Measurements from ENCODE around the gene SERPINA5.
"Not testable (repeated sequence)": the region's sequence is repeated elsewhere in the genome, so short reads cannot be mapped to it uniquely, and the experiment has no call there.

The SERPINA5 gene

GRCh38 chr14:94635154-94635553 is 53.9 kb downstream of the SERPINA5 start:
- FAIRE-seq (no peak), DNase-seq (ENCODE audit: insufficient read length, low spot score) (no peak)
- TF ChIP-seq TAF1 (IDR thresholded peaks at IDR 0.05; ENCODE audit: low read depth, low read length), result no peak
- TF ChIP-seq POLR2AphosphoS5 (IDR thresholded peaks at IDR 0.05; ENCODE audit: low read depth, low read length), result no peak
- TF ChIP-seq POU2F2 (IDR thresholded peaks at IDR 0.05; ENCODE audit: low read depth, low read length), result no peak
- TF ChIP-seq PAX5 (IDR thresholded peaks at IDR 0.05; ENCODE audit: insufficient read depth, low read length, severe bottlenecking), result no peak
- no peak for TF ChIP-seq POLR2A (IDR thresholded peaks at IDR 0.05; ENCODE audit: low read depth, low read length)
- no peak for TF ChIP-seq SPI1 (IDR thresholded peaks at IDR 0.05; ENCODE audit: low read depth, low read length)

- no peak for FAIRE-seq
- DNase-seq (ENCODE audit: insufficient read length, low spot score), result no peak
- TF ChIP-seq SPI1 (IDR thresholded peaks at IDR 0.05; ENCODE audit: low read depth, low read length) (no peak), POLR2A (IDR thresholded peaks at IDR 0.05; ENCODE audit: low read depth, low read length) (no peak), PAX5 (IDR thresholded peaks at IDR 0.05; ENCODE audit: insufficient read depth, low read length, severe bottlenecking) (no peak), POU2F2 (IDR thresholded peaks at IDR 0.05; ENCODE audit: low read depth, low read length) (no peak), TAF1 (IDR thresholded peaks at IDR 0.05; ENCODE audit: low read depth, low read length) (no peak), POLR2AphosphoS5 (IDR thresholded peaks at IDR 0.05; ENCODE audit: low read depth, low read length) (no peak)
Observed at GRCh38 chr14:94636744-94637412, 55.7 kb downstream of the SERPINA5 start.

GRCh38 chr14:94637814-94638213 is 56.6 kb downstream of the SERPINA5 start:
- FAIRE-seq; DNase-seq (ENCODE audit: insufficient read length, low spot score): not testable (repeated sequence)

GRCh38 chr14:94638339-94638738 is 57.1 kb downstream of the SERPINA5 start:
- FAIRE-seq (no peak), DNase-seq (ENCODE audit: insufficient read length, low spot score) (no peak)
- TF ChIP-seq POLR2AphosphoS5 (IDR thresholded peaks at IDR 0.05; ENCODE audit: low read depth, low read length) (no peak), POU2F2 (IDR thresholded peaks at IDR 0.05; ENCODE audit: low read depth, low read length) (no peak), SPI1 (IDR thresholded peaks at IDR 0.05; ENCODE audit: low read depth, low read length) (no peak), POLR2A (IDR thresholded peaks at IDR 0.05; ENCODE audit: low read depth, low read length) (no peak), PAX5 (IDR thresholded peaks at IDR 0.05; ENCODE audit: insufficient read depth, low read length, severe bottlenecking) (no peak), TAF1 (IDR thresholded peaks at IDR 0.05; ENCODE audit: low read depth, low read length) (no peak)

GRCh38 chr14:94638961-94639817 is 58.0 kb downstream of the SERPINA5 start:
- no peak for FAIRE-seq
- TF ChIP-seq POU2F2 (IDR thresholded peaks at IDR 0.05; ENCODE audit: low read depth, low read length) (no peak), SPI1 (IDR thresholded peaks at IDR 0.05; ENCODE audit: low read depth, low read length) (no peak)
- no peak for DNase-seq (ENCODE audit: insufficient read length, low spot score)

GRCh38 chr14:94640721-94641631 is 59.8 kb downstream of the SERPINA5 start:
- TF ChIP-seq PAX5 (IDR thresholded peaks at IDR 0.05; ENCODE audit: insufficient read depth, low read length, severe bottlenecking) (no peak), SPI1 (IDR thresholded peaks at IDR 0.05; ENCODE audit: low read depth, low read length) (no peak), POLR2A (IDR thresholded peaks at IDR 0.05; ENCODE audit: low read depth, low read length) (no peak), TAF1 (IDR thresholded peaks at IDR 0.05; ENCODE audit: low read depth, low read length) (no peak), POLR2AphosphoS5 (IDR thresholded peaks at IDR 0.05; ENCODE audit: low read depth, low read length) (no peak), POU2F2 (IDR thresholded peaks at IDR 0.05; ENCODE audit: low read depth, low read length) (no peak)
- no peak for DNase-seq (ENCODE audit: insufficient read length, low spot score)
- no peak for FAIRE-seq

- TF ChIP-seq POLR2AphosphoS5 (IDR thresholded peaks at IDR 0.05; ENCODE audit: low read depth, low read length) (no peak), SPI1 (IDR thresholded peaks at IDR 0.05; ENCODE audit: low read depth, low read length) (no peak), PAX5 (IDR thresholded peaks at IDR 0.05; ENCODE audit: insufficient read depth, low read length, severe bottlenecking) (no peak), POU2F2 (IDR thresholded peaks at IDR 0.05; ENCODE audit: low read depth, low read length) (no peak), TAF1 (IDR thresholded peaks at IDR 0.05; ENCODE audit: low read depth, low read length) (no peak), POLR2A (IDR thresholded peaks at IDR 0.05; ENCODE audit: low read depth, low read length) (no peak)
- DNase-seq (ENCODE audit: insufficient read length, low spot score) (no peak), FAIRE-seq (no peak)
Observed at GRCh38 chr14:94641632-94641955, 60.4 kb downstream of the SERPINA5 start.

Data from GM12891 (cell line).